Ovary (tissue), 9 donors: Measurements from ENCODE around the gene DDIT3. TPM values are rescaled to one million over a fixed set of nuclear protein-coding genes. Genes with fewer than 3 reads are reported as not detected.

Source experiments
- DNase-seq, 5 donors: peaks; one replicate each; pipeline ENCODE4 v3.0.0-alpha.2; 2019 to 2020
- H3K27ac ChIP-seq, 2 donors: fragments of 200-600 bp; one replicate each; pipeline versions ENCODE4 v1.5.1 to v1.8.0; 2019 to 2022
- H3K27me3 ChIP-seq: fragments of 200-600 bp; one replicate; pipeline ENCODE4 v1.8.0; 2022
- H3K36me3 ChIP-seq: fragments of 200-600 bp; sonication (generic); one replicate; pipeline ENCODE4 v1.5.1; 2019
- H3K4me1 ChIP-seq: one replicate; pipeline ENCODE4 v1.8.1; 2013; ENCODE audit warnings: mild to moderate bottlenecking, moderate library complexity; ENCODE audit not compliant: insufficient read depth
- H3K4me3 ChIP-seq: fragments of 200-600 bp; sonication (generic); one replicate; pipeline ENCODE4 v1.5.1; 2017
- H3K9me3 ChIP-seq, 2 donors: fragments of 200-600 bp in 1 of 2; sonication (generic) in 1 of 2; one replicate each; pipeline versions ENCODE4 v1.5.1 to v1.8.1; 2013 to 2019; ENCODE audit warnings: mild to moderate bottlenecking in 1 of 2, moderate library complexity in 1 of 2
- CTCF ChIP-seq, 3 donors: fragments of 450-650 bp in 2 of 3; fragments of 200-600 bp in 1 of 3; IDR thresholded peaks; one replicate each; pipeline versions ENCODE4 v1.5.1 to v1.8.0; 2016 to 2022; ENCODE audit warnings: antibody characterized with exemption in 3 of 3, mild to moderate bottlenecking in 1 of 3
- EP300 ChIP-seq: sonication (generic); formaldehyde crosslinking; IDR thresholded peaks from one replicate; pipeline ENCODE4 v1.6.1; 2017; ENCODE audit warnings: antibody characterized with exemption
- POLR2A ChIP-seq: fragments of 450-650 bp; IDR thresholded peaks from one replicate; pipeline ENCODE4 v1.6.1; 2017; ENCODE audit warnings: antibody characterized with exemption, mild to moderate bottlenecking, moderate library complexity
- WGBS, 3 donors: extraction: QIAGEN DNeasy Blood & Tissue Kit in 1 of 3; methylation state at CpG; one replicate each; pipeline versions ENCODE4 v1.1.5 to v1.1.7; 2013 to 2017; 5-methylcytosine and 5-hydroxymethylcytosine counted together
- intact Hi-C, 4 donors: fragments of 100-400 bp; cut with DNase I; formaldehyde crosslinking; loops; one replicate each; pipeline versions ENCODE4 v1.11.0 to v1.15.1; 2022 to 2023
- polyA plus RNA-seq, 2 donors: library from polyadenylated mRNA; stranded (reverse); fragments of 200-250 nt in 1 of 2; fragments of 350-450 nt in 1 of 2; fragmentation: Illumina TruSeq in 1 of 2; extraction: RNeasy Lipid Tissue Mini Kit (QIAGEN cat#74804) in 1 of 2; gene quantifications; one replicate each; pipeline ENCODE4 v1.2.3, GENCODE V29; 2013 to 2014
- total RNA-seq, 7 donors: library from RNA; depleted of rRNA in 2 of 7; stranded (reverse); fragments of >200 nt in 2 of 7; fragmentation: NEBNext Ultra II Directional in 3 of 7; extraction: Animal tissue kit (Norgen Biotek cat#: 25700) in 3 of 7; gene quantifications; one replicate each; pipeline versions ENCODE4 v1.1.0 to v1.2.4, GENCODE V29; 2016 to 2023
- donor health status: DM: no; HTN: no; CAD: no; lungs with moderate emphysema.
- donor health status: DM: no; HTN: no; CAD: no.
- donor health status: Bipolar disorder and iron deficiency.
- donor health status: DM: yes; HTN: yes; CAD: no.
- donor health status: DM: no; HTN: no; CAD: no.
- donor health status: DM: yes; HTN: yes; CAD: no.

The DDIT3 gene
- total and polyA plus RNA-seq, 9 donors: 22.1 to 84.9 (median 29.3) TPM

- peak in 1 of 5 donors; percentile 33 for DNase-seq
- H3K27me3 ChIP-seq: no peaks in the 10 kb centered on the region
- TF ChIP-seq POLR2A (no peak), EP300 (no peak), CTCF (IDR thresholded peaks at IDR 0.05) (no peak)
- no peaks in the 10 kb centered on the region for H3K9me3 ChIP-seq
- no peaks in the 10 kb centered on the region for H3K36me3 ChIP-seq
- no peak overlapping the region for H3K27ac ChIP-seq
- H3K4me1 ChIP-seq: peaks cover 7% of the 10 kb centered on the region
- WGBS, 3 donors: 1 to 5% (median 3%) methylated on average over 78 to 84 of the region's 84 CpGs
- intact Hi-C loops: no loop called here
- H3K4me3 ChIP-seq: peak overlapping the region; percentile 12
Observed at GRCh38 chr12:57475271-57476161, 44.8 kb downstream of the DDIT3 start.

- Histone ChIP-seq H3K27me3 (no peaks in the 10 kb centered on the region), H3K36me3 (no peaks in the 10 kb centered on the region), H3K9me3 (no peaks in the 10 kb centered on the region), H3K4me3 (no peak overlapping the region), H3K27ac (no peak overlapping the region), H3K4me1 (peaks cover 7% of the 10 kb centered on the region)
- DNase-seq: no peak
- 56 to 64% (median 57%) methylated on average over 7 of the region's 7 CpGs for WGBS, 3 donors
- TF ChIP-seq POLR2A (no peak), EP300 (no peak), CTCF (IDR thresholded peaks at IDR 0.05) (no peak)
- intact Hi-C loops: no loop called here
Observed at GRCh38 chr12:57474862-57475261, 45.5 kb downstream of the DDIT3 start.

- 68 to 69% (median 68%) methylated on average over 8 of the region's 8 CpGs for WGBS, 3 donors
- TF ChIP-seq POLR2A (no peak), EP300 (no peak), CTCF (IDR thresholded peaks at IDR 0.05) (no peak)
- H3K27me3 ChIP-seq: no peaks in the 10 kb centered on the region
- no peak overlapping the region for H3K4me3 ChIP-seq
- H3K4me1 ChIP-seq: peaks cover 7% of the 10 kb centered on the region
- no peaks in the 10 kb centered on the region for H3K36me3 ChIP-seq
- no peak overlapping the region for H3K27ac ChIP-seq
- DNase-seq: no peak
- no peaks in the 10 kb centered on the region for H3K9me3 ChIP-seq
- intact Hi-C loops: no loop called here
Observed at GRCh38 chr12:57474430-57474829, 45.9 kb downstream of the DDIT3 start.

GRCh38 chr12:57473886-57474285, 46.4 kb downstream of the DDIT3 start:
- peaks cover 7% of the 10 kb centered on the region for H3K4me1 ChIP-seq
- H3K27ac ChIP-seq: no peak overlapping the region
- H3K9me3 ChIP-seq: no peaks in the 10 kb centered on the region
- no peaks in the 10 kb centered on the region for H3K36me3 ChIP-seq
- TF ChIP-seq POLR2A (no peak), CTCF (IDR thresholded peaks at IDR 0.05) (no peak), EP300 (no peak)
- intact Hi-C loops: no loop called here
- no peaks in the 10 kb centered on the region for H3K27me3 ChIP-seq
- no peak overlapping the region for H3K4me3 ChIP-seq
- 87 to 89% (median 88%) methylated on average over 5 of the region's 5 CpGs for WGBS, 3 donors
- no peak for DNase-seq
